Measurements from ENCODE around the gene IL15RA.

The IL15RA gene

GRCh38 chr10:5929442-5929841 is 47.9 kb downstream of the IL15RA start:
- no peak for TF ChIP-seq CTCF (conservative IDR thresholded peaks at IDR 0.05)
- no peak for TF ChIP-seq ZFX (IDR thresholded peaks at IDR 0.05)
- no peak overlapping the region for H3K27ac ChIP-seq

- H3K27ac ChIP-seq: no peak overlapping the region
- no peak for TF ChIP-seq ZFX (IDR thresholded peaks at IDR 0.05)
- no peak for TF ChIP-seq CTCF (conservative IDR thresholded peaks at IDR 0.05)
Observed at GRCh38 chr10:5927306-5927705, 50.0 kb downstream of the IL15RA start.

- TF ChIP-seq CTCF (conservative IDR thresholded peaks at IDR 0.05): no peak
- no peak for TF ChIP-seq ZFX (IDR thresholded peaks at IDR 0.05)
- no peak overlapping the region for H3K27ac ChIP-seq
Observed at GRCh38 chr10:5924889-5925288, 52.5 kb downstream of the IL15RA start.

- TF ChIP-seq CTCF (conservative IDR thresholded peaks at IDR 0.05) (no peak), ZFX (IDR thresholded peaks at IDR 0.05) (no peak)
- no peak overlapping the region for H3K27ac ChIP-seq
Observed at GRCh38 chr10:5921746-5922145, 55.6 kb downstream of the IL15RA start.

GRCh38 chr10:5919568-5919967 is 57.8 kb downstream of the IL15RA start:
- H3K27ac ChIP-seq: no peak overlapping the region
- TF ChIP-seq ZFX (IDR thresholded peaks at IDR 0.05) (no peak), CTCF (conservative IDR thresholded peaks at IDR 0.05) (no peak)

GRCh38 chr10:5918763-5919162 is 58.6 kb downstream of the IL15RA start:
- no peak overlapping the region for H3K27ac ChIP-seq
- TF ChIP-seq ZFX (IDR thresholded peaks at IDR 0.05): no peak
- no peak for TF ChIP-seq CTCF (conservative IDR thresholded peaks at IDR 0.05)

- H3K27ac ChIP-seq: no peak overlapping the region
- TF ChIP-seq CTCF (conservative IDR thresholded peaks at IDR 0.05) (no peak), ZFX (IDR thresholded peaks at IDR 0.05) (no peak)
Observed at GRCh38 chr10:5917305-5917704, 60.0 kb downstream of the IL15RA start.
